Activated CD8-positive, alpha-beta memory T cell treated with anti-CD3 and anti-CD28 coated beads, Interleukin-2, amount 50 U/mL, for 1 hour (primary cell): ENCODE data around the gene TLX2.
"Not testable (repeated sequence)": the region's sequence is repeated elsewhere in the genome, so short reads cannot be mapped to it uniquely, and the experiment has no call there.

ENCODE experiments used
- DNase-seq: peaks from one replicate; pipeline ENCODE4 v3.0.0-alpha.2; 2020; ENCODE audit errors: extremely low read depth

The TLX2 gene

GRCh38 chr2:74514368-74515270 is at the start of gene TLX2:
Gene TLX2 (plus strand): TSS chr2:74514450. CDS start chr2:74514807, 357 bp downstream.
- no peak for DNase-seq

GRCh38 chr2:74470742-74471141 is 43.5 kb upstream of the TLX2 start:
- DNase-seq: not testable (repeated sequence)

DNA sequence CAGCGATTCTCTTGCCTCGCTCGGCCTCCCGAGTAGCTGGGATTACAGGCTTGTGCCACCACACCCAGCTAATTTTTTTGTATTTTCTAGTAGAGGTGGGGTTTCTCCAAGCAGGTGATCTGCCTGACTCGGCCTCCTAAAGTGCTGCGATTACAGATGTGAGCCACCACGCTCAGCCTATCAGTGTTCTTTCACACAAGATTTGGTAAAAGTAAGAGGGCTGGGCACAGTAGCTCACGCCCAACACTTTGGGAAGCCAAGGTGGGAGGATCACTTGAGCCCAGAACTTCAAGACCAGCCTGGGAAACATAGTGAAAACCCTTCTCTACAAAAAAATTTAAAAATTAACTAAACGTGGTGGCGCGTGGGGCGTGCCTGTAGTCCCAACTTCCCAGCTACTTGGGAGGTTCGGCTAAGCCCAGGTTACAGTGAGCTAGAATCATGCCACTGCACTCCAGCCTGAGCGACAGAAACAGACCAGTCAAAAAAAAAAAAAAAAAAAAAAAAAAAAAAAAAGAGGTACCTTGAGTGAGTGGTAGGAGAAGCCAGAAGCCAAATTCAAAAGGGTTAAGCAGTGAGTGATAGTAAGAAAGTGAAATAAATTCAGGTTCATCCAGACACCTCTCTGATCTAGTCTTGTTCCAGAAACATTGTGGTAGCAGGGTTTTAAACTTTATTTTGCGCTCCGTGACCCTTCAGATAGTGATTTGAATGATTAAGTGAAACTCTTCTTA is 42.8 kb upstream of the TLX2 start:
- no peak for DNase-seq

DNA sequence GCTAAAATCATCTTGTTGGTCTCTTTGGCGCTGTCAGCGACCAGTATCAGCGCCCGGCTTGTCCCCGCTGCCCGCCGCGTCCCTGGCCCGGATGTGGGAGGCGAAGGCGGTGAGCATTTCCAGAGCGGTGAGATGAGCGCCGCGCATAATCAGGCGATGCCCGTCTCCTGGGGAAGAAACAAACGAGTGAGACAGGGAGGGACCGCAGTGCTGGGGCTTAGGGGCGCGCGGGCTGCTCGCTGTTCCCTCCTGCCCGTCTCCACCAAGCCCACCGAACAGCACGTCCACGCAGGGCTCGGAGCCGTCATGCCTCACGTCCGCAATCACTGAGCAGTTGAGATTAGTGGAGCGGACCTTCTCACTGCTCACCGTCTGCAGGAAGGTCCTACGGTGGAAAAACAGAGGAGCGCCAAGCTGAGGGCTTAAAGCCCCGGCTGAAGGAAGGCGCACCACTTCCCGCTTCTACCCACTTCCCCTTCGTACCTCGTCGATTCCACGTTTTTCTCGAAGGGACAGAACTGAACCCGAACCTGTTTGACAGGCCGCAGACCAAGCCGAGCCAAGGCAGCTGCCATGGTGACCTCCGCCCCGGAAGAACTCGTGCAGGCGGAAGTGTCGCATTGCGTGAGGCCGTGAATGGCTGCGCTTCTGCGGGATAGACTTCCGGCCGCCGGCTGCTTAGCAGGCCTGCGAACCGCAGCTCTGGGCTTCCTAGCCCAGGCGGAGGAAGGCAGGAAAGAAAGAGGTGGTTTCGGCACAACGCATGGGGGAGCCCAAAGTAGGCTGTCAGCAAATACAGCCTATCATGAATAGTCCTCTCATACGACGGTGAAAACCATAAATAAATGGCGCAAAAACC is 41.9 kb upstream of the TLX2 start, which contains the start of gene MRPL53:
Gene MRPL53, minus strand, starts transcription at position 595 of the 859 bp plus-strand sequence. Its CDS starts 20 bp downstream, at position 575.
- DNase-seq: peak; percentile 97

DNA sequence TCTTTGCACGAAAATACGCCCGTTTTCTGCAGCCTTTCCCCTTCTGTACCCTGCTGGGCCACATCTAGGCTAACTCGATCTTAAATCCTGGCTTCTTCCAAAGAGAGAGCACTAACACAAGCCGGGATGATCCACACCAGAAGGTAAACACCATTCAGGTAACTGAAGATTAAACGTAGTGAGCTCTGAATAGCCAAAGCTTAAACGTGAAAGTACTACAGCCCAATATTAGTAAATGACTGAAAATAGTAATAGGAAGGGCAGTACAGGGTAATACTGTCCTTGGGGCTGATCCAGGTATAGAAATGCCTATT is 41.3 kb upstream of the TLX2 start:
- DNase-seq: no peak

- DNase-seq: no peak
These were observed 39.8 kb upstream of the TLX2 start for GRCh38 chr2:74474481-74474880.

GRCh38 chr2:74474899-74475298 is 39.4 kb upstream of the TLX2 start:
- DNase-seq: no peak

DNA sequence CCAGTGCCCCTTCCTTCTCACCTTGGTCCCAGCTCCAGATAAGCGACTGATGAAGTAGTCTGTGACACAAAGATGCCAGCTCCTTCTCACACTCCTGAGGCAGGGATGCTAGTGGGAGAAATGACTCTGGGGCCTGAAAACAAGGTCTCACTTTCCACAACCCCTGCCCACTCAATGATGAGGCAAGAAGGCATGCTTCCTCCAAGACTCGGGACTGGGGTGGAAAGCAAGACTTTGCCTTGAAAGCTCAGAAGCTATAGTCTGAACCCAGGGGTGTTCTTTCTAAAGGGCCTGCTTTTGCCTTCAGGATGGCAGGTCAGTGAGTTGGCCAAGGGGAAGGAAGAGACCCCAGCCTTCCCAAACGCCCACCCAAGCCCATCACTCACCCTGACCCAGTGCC is 32.8 kb upstream of the TLX2 start:
- no peak for DNase-seq

- DNase-seq: no peak
These were observed 32.1 kb upstream of the TLX2 start for GRCh38 chr2:74481961-74482800.

DNA sequence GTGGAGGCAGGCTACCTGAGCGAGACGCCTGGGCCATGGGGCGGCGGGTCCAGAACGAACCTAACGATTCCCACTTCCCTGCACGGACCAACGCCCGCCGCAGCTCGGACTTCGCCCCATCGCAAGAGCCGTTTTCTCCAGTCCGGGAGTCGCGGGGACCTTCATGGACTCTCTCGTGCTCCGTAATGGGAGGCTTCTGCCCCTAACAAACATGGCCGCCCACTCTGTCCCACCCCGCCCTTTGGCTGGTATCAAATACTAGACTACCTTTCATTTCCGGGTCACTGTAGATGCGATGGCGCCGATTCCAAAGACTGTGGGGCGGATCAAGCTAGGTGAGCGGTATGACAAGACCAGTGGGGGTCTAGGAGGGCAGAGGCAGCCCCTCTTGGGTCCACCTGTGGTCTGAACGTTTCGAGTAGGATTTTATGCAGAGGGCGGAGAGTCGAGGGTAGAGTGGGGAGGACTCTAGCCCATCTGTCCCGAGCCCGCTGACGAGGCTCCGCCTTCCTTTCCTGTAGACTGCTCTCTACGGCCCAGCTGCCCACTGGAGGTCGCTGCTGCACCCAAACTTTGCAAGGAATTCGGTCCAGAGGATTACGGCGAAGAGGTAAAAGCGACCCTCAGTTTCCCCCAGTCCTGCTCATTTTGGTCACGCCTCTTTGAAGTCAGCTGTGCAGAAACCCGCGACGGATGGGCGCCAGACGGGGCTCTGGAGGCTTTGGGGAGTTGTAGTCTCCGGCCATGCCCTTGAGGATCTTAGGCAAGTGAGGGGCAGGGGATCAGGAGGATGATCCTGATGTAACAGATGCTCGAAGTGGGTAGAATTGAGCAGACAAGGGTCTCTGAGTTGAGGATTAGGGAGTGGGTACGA is 31.2 kb upstream of the TLX2 start, which contains the start of the genes CCDC142 and TTC31:
Gene CCDC142, minus strand, starts transcription at position 198 of the 874 bp plus-strand sequence. Its CDS starts 161 bp downstream, at position 37.
Gene TTC31, plus strand, starts transcription at position 281 of the 874 bp plus-strand sequence. Its CDS starts 15 bp downstream, at position 296.
- peak; percentile 90 for DNase-seq

DNA sequence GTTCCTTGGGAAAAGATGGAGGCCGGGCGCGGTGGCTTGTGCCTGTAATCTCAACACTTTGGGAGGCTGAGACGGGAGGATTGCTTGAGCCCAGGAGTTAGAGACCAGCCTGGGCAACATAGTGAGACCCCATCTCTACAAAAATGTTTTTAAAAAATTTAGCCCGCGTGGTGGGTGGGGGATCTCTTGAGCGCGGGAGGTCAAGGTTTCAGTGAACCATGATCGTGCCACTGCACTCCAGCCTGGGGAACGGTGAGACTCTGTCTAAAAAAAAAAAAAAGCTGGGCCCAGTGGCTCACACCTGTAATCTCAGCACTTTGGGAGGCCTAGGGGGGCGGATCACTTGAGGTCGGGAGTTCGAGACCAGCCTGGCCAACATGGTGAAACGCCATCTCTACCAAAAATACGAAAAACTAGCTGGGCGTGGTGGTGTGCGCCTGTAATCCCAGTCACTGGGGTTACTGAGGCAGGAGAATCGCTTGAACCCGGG is 30.5 kb upstream of the TLX2 start:
- not testable (repeated sequence) for DNase-seq

DNA sequence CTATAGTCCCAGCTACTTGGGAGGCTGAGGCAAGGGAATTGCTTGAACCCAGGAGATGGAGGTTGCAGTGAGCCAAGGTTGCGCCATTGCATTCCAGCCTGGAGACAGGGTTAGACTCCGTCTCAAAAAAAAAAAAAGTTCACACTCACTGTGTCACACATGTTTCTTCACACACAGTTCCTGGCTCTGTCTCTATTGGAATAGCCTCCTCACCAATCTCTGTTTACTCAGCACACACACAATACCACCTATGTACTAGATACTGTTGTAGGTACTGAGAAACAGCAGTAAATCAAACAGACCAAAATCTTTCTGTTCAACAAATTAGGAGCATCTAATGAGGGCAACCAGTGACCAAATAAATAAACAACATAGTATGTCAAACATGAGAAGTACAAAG is 28.1 kb upstream of the TLX2 start:
- DNase-seq: no peak

- DNase-seq: no peak
These were observed 25.4 kb upstream of the TLX2 start for GRCh38 chr2:74488643-74489481.

GRCh38 chr2:74489906-74490305 is 24.3 kb upstream of the TLX2 start:
- no peak for DNase-seq

GRCh38 chr2:74491648-74492544 is 22.4 kb upstream of the TLX2 start:
- DNase-seq: no peak

GRCh38 chr2:74493546-74493945 is 20.7 kb upstream of the TLX2 start:
- no peak for DNase-seq

DNA sequence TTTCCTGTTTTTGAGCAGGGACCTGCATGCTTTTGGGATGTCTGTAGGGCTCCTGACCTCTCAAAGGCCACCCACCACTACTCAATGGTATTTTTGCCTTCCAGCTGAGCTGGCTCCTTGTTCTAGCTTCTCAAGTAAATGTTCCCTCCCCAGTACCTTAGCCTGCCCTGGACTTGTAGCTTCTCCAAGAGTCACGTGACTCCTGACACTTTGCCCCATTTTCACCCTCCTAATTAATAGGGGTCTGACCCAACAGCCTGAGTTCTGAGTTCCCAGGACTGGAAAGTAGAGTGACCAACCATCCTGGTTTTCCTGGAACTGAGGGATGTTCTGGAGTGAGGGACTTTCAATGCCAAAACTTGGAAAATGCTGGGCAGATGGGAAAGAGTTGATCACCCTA is 18.8 kb upstream of the TLX2 start:
- DNase-seq: no peak
